A172 (cell line): ENCODE results near the gene SAP30BP. TPM values are rescaled to one million over a fixed set of nuclear protein-coding genes. Genes with fewer than 3 reads are reported as not detected.

ENCODE experiments used
- total RNA-seq: library from RNA; depleted of rRNA; stranded (reverse); fragments of >200 nt; shearing (Covaris generic); gene quantifications from 2 replicates; pipeline ENCODE4 v1.2.3, GENCODE V29; 2014; rRNA removed

SAP30BP gene
- total RNA-seq, 1 experiment from 2014 or later: 169 TPM

Other genes with a start within 250 kb of the SAP30BP start
- gene TMEM94, start 210.7 kb upstream of the SAP30BP start, total RNA-seq: 49.7 and 53.9 TPM in 2 replicates
- 8.4 and 10.8 TPM in 2 replicates for gene CASKIN2, start 151.8 kb upstream of the SAP30BP start, total RNA-seq
- 43.9 and 48.6 TPM in 2 replicates for gene TSEN54, start 150.8 kb upstream of the SAP30BP start, total RNA-seq
- gene LLGL2, start 141.6 kb upstream of the SAP30BP start, total RNA-seq: 1.6 and 4.0 TPM in 2 replicates
- 7.1 and 9.6 TPM in 2 replicates for gene MYO15B, start 79.5 kb upstream of the SAP30BP start, total RNA-seq
- gene SMIM5, start 33.9 kb upstream of the SAP30BP start, total RNA-seq: 0.07 and 0.26 TPM in 2 replicates
- gene RECQL5, start 184 bp upstream of the SAP30BP start, total RNA-seq: 18.0 and 19.0 TPM in 2 replicates
- 15.0 and 15.2 TPM in 2 replicates for gene ITGB4, start 54.1 kb downstream of the SAP30BP start, total RNA-seq
- gene GALK1, start 97.9 kb downstream of the SAP30BP start, total RNA-seq: 72.7 and 87.5 TPM in 2 replicates
- gene UNK, start 117.5 kb downstream of the SAP30BP start, total RNA-seq: 52.7 and 64.4 TPM in 2 replicates
- 138 and 372 TPM in 2 replicates for gene UNC13D, start 177.1 kb downstream of the SAP30BP start, total RNA-seq
- 68.5 and 70.0 TPM in 2 replicates for gene WBP2, start 188.0 kb downstream of the SAP30BP start, total RNA-seq
- gene TRIM47, start 211.2 kb downstream of the SAP30BP start, total RNA-seq: 159 and 173 TPM in 2 replicates
- 32.7 and 41.4 TPM in 2 replicates for gene TRIM65, start 229.6 kb downstream of the SAP30BP start, total RNA-seq
- 55.1 and 58.4 TPM in 2 replicates for gene MRPL38, start 237.5 kb downstream of the SAP30BP start, total RNA-seq